Kidney epithelial cell (primary cell): ENCODE results near the gene CSK. TPM values are rescaled to one million over a fixed set of nuclear protein-coding genes. Genes with fewer than 3 reads are reported as not detected.

Experiments used
- DNase-seq: peaks from one replicate; pipeline ENCODE4 v3.0.0-alpha.2; 2010; ENCODE audit warnings: low read depth
- H3K27me3 ChIP-seq: 2 replicates; pipeline ENCODE4 v1.6.0; 2011; ENCODE audit warnings: low read length; ENCODE audit not compliant: control insufficient read depth, insufficient read depth
- H3K36me3 ChIP-seq: 2 replicates; pipeline ENCODE4 v1.5.1; 2011; ENCODE audit warnings: low read length; ENCODE audit not compliant: control insufficient read depth, insufficient read depth
- H3K4me3 ChIP-seq: 2 replicates; pipeline ENCODE4 v1.5.1; 2011; ENCODE audit warnings: low read depth, mild to moderate bottlenecking, control low read depth, low read length
- CTCF ChIP-seq: IDR thresholded peaks from 2 replicates; pipeline ENCODE4 v1.5.1; 2011; ENCODE audit warnings: mild to moderate bottlenecking, moderate library complexity, low read length, control low read depth, inconsistent platforms; ENCODE audit not compliant: insufficient read depth, poor library complexity, severe bottlenecking
- total RNA-seq: library from RNA; depleted of rRNA; stranded (reverse); fragments of >200 nt; gene quantifications from 2 replicates; pipeline ENCODE4 v1.2.3, GENCODE V29; 2015

The CSK gene
- total RNA-seq, 1 donor from 2014 or later: 48.0 TPM

GRCh38 chr15:74815961-74816360 is 34.1 kb downstream of the CSK start:
- Histone ChIP-seq H3K27me3 (no peaks in the 10 kb centered on the region), H3K4me3 (no peak overlapping the region), H3K36me3 (no peaks in the 10 kb centered on the region)
- TF ChIP-seq CTCF: no peak
- DNase-seq: no peak

GRCh38 chr15:74816624-74817369 is 34.9 kb downstream of the CSK start:
- no peak overlapping the region for H3K4me3 ChIP-seq
- TF ChIP-seq CTCF: no peak
- H3K36me3 ChIP-seq: no peaks in the 10 kb centered on the region
- DNase-seq: no peak
- no peaks in the 10 kb centered on the region for H3K27me3 ChIP-seq

GRCh38 chr15:74817370-74817737 is 35.5 kb downstream of the CSK start:
- no peak for DNase-seq
- Histone ChIP-seq H3K4me3 (no peak overlapping the region), H3K36me3 (no peaks in the 10 kb centered on the region), H3K27me3 (no peaks in the 10 kb centered on the region)
- TF ChIP-seq CTCF: peak; percentile 48

GRCh38 chr15:74820056-74820455 is 38.2 kb downstream of the CSK start:
- no peak for TF ChIP-seq CTCF
- Histone ChIP-seq H3K4me3 (no peak overlapping the region), H3K27me3 (peaks cover 7% of the 10 kb centered on the region), H3K36me3 (no peaks in the 10 kb centered on the region)
- DNase-seq: no peak

GRCh38 chr15:74821091-74821789 is 39.4 kb downstream of the CSK start:
- Histone ChIP-seq H3K36me3 (no peaks in the 10 kb centered on the region), H3K27me3 (peaks cover 19% of the 10 kb centered on the region), H3K4me3 (no peak overlapping the region)
- no peak for DNase-seq
- TF ChIP-seq CTCF: no peak
